ENCODE results near the gene GIMAP2. TPM values are rescaled to one million over a fixed set of nuclear protein-coding genes. Genes with fewer than 3 reads are reported as not detected.

GIMAP2 gene
- total RNA-seq, 2 experiments from 2014 or later = 64.1 to 65.1 TPM

- no peaks in the 10 kb centered on the region for H3K27me3 ChIP-seq (ENCODE audit: control insufficient read depth in 1 of 2, insufficient read depth in 2 of 2, low read length in 2 of 2)
- ChIA-PET POLR2A (interaction anchor here (1.5 kb wide), 1 partner anchor 14 kb away, joined by 4 read pairs; no protein-coding TSS in a partner anchor), CTCF (no interaction called here)
- H3K36me3 Mint-ChIP-seq (ENCODE audit: low read depth) = peaks cover 70% of the 10 kb centered on the region
- H3K4me1 ChIP-seq (ENCODE audit: insufficient read depth, low read length) = peaks cover 8% of the 10 kb centered on the region
- no peak overlapping the region for H3K27ac ChIP-seq (ENCODE audit: low read depth in 1 of 2, low read length in 2 of 2)
- peaks cover 25% of the 10 kb centered on the region for H3K4me1 Mint-ChIP-seq (ENCODE audit: low read depth)
- H3K27ac Mint-ChIP-seq = no peak overlapping the region
- no peaks in the 10 kb centered on the region for H3K27me3 Mint-ChIP-seq
- H3K4me3 ChIP-seq (ENCODE audit: low read length) = no peak overlapping the region
- peaks cover 20% of the 10 kb centered on the region for H3K9me3 Mint-ChIP-seq
- TF ChIP-seq CTCF (IDR thresholded peaks at IDR 0.05) = no peak
- intact Hi-C loops (cut with DNase I, micrococcal nuclease) = no loop called here
- peaks cover 9 to 13% of the 10 kb centered on the region in 2 experiments for H3K9me3 ChIP-seq (ENCODE audit: control insufficient read depth in 1 of 2, insufficient read depth in 1 of 2, low read length in 2 of 2)
- no peak overlapping the region for H3K4me3 Mint-ChIP-seq
- DNase-seq (no peak), ATAC-seq (ENCODE audit: poor library complexity) (no peak)
- no peaks in the 10 kb centered on the region for H3K36me3 ChIP-seq (ENCODE audit: insufficient read depth, low read length)
Measured at GRCh38 chr7:150654692-150655091, 30.8 kb upstream of the GIMAP2 start.

GRCh38 chr7:150656047-150656446 lies 29.5 kb upstream of the GIMAP2 start:
- POLR2A ChIA-PET = interaction anchor here (0.7 to 1.2 kb wide), 2 partner anchors 10 to 12 kb away, joined by 4 to 5 read pairs; no protein-coding TSS in a partner anchor

GRCh38 chr7:150657526-150657925 lies 28.0 kb upstream of the GIMAP2 start:
- no peak for ATAC-seq (ENCODE audit: poor library complexity)
- ChIA-PET CTCF (no interaction called here), POLR2A (interaction anchor here (2.6 kb wide), 1 partner anchor 11 kb away, joined by 11 read pairs; no protein-coding TSS in a partner anchor)
- Histone ChIP-seq H3K4me1 (ENCODE audit: insufficient read depth, low read length) (peaks cover 17% of the 10 kb centered on the region), H3K9me3 (ENCODE audit: control insufficient read depth in 1 of 2, insufficient read depth in 1 of 2, low read length in 2 of 2) (peaks cover 11 to 13% of the 10 kb centered on the region in 2 experiments), H3K27ac (ENCODE audit: low read depth in 1 of 2, low read length in 2 of 2) (no peak overlapping the region), H3K27me3 (ENCODE audit: control insufficient read depth in 1 of 2, insufficient read depth in 2 of 2, low read length in 2 of 2) (no peaks in the 10 kb centered on the region), H3K36me3 (ENCODE audit: insufficient read depth, low read length) (no peaks in the 10 kb centered on the region), H3K4me3 (ENCODE audit: low read length) (no peak overlapping the region)
- Mint-ChIP-seq H3K27ac (no peak overlapping the region), H3K9me3 (peaks cover 9% of the 10 kb centered on the region), H3K27me3 (no peaks in the 10 kb centered on the region), H3K36me3 (ENCODE audit: low read depth) (peaks cover 73% of the 10 kb centered on the region), H3K4me3 (no peak overlapping the region), H3K4me1 (ENCODE audit: low read depth) (peaks cover 40% of the 10 kb centered on the region)
- DNase-seq = no peak
- intact Hi-C loops (cut with DNase I, micrococcal nuclease) = no loop called here
- TF ChIP-seq CTCF (IDR thresholded peaks at IDR 0.05) = no peak

More at GRCh38 chr7:150656047-150656446, 29.5 kb upstream of the GIMAP2 start:
- peaks cover 18% of the 10 kb centered on the region for H3K9me3 Mint-ChIP-seq
- Histone ChIP-seq H3K4me3 (ENCODE audit: low read length) (no peak overlapping the region), H3K36me3 (ENCODE audit: insufficient read depth, low read length) (no peaks in the 10 kb centered on the region), H3K27ac (ENCODE audit: low read depth in 1 of 2, low read length in 2 of 2) (no peak overlapping the region), H3K9me3 (ENCODE audit: control insufficient read depth in 1 of 2, insufficient read depth in 1 of 2, low read length in 2 of 2) (peaks cover 11 to 13% of the 10 kb centered on the region in 2 experiments), H3K27me3 (ENCODE audit: control insufficient read depth in 1 of 2, insufficient read depth in 2 of 2, low read length in 2 of 2) (no peaks in the 10 kb centered on the region), H3K4me1 (ENCODE audit: insufficient read depth, low read length) (peaks cover 8% of the 10 kb centered on the region)
- no peak overlapping the region for H3K4me3 Mint-ChIP-seq
- peaks cover 74% of the 10 kb centered on the region for H3K36me3 Mint-ChIP-seq (ENCODE audit: low read depth)
- TF ChIP-seq CTCF (IDR thresholded peaks at IDR 0.05) = no peak
- intact Hi-C loops (cut with DNase I, micrococcal nuclease) = no loop called here
- ATAC-seq (ENCODE audit: poor library complexity) (no peak), DNase-seq (no peak)
- no peak overlapping the region for H3K27ac Mint-ChIP-seq
- CTCF ChIA-PET = interaction anchor here (0.7 kb wide), 1 partner anchor 18 kb away, joined by 3 read pairs; no protein-coding TSS in a partner anchor
- no peaks in the 10 kb centered on the region for H3K27me3 Mint-ChIP-seq
- H3K4me1 Mint-ChIP-seq (ENCODE audit: low read depth) = peaks cover 30% of the 10 kb centered on the region

Data from CD4-positive, alpha-beta T cell (primary cell).